ENCODE measurements around the gene ADGRD2.

DNA sequence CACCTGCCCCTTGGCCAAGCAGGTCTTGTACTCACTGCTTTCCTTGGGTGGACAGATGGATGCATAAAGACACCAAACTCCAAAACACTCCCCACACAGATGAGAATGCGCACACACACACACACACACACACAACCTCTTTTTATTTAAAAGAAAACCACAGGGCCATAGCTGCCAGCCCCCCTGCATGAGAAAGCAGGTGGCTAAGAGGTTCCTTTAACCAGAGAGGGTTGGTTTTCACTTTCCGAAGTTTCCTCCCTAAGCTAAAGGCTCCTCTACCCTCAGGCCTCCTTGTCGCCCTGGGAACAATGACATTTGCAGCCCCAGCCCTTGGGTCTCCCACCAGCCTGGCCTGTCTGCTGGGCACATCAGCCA lies 45.8 kb downstream of the ADGRD2 start:
- TF ChIP-seq, protein P1, sequence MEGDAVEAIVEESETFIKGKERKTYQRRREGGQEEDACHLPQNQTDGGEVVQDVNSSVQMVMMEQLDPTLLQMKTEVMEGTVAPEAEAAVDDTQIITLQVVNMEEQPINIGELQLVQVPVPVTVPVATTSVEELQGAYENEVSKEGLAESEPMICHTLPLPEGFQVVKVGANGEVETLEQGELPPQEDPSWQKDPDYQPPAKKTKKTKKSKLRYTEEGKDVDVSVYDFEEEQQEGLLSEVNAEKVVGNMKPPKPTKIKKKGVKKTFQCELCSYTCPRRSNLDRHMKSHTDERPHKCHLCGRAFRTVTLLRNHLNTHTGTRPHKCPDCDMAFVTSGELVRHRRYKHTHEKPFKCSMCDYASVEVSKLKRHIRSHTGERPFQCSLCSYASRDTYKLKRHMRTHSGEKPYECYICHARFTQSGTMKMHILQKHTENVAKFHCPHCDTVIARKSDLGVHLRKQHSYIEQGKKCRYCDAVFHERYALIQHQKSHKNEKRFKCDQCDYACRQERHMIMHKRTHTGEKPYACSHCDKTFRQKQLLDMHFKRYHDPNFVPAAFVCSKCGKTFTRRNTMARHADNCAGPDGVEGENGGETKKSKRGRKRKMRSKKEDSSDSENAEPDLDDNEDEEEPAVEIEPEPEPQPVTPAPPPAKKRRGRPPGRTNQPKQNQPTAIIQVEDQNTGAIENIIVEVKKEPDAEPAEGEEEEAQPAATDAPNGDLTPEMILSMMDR (IDR thresholded peaks at IDR 0.05) = no peak
- TF ChIP-seq EP300 (IDR thresholded peaks at IDR 0.05) (no peak), POLR2A (IDR thresholded peaks at IDR 0.05) (no peak)
